HepG2 (cell line): Measurements from ENCODE around the gene ARHGEF10L. TPM values are rescaled to one million over a fixed set of nuclear protein-coding genes. Genes with fewer than 3 reads are reported as not detected.

Experiments used
- ADNP ChIP-seq: sonication (generic); formaldehyde crosslinking; IDR thresholded peaks from 2 replicates; pipeline ENCODE4 v1.4.0; 2020; ENCODE audit warnings: missing genetic modification reagents
- ARID2 ChIP-seq: sonication (generic); formaldehyde crosslinking; IDR thresholded peaks from 2 replicates; pipeline ENCODE4 v1.8.1; 2022; ENCODE audit warnings: mild to moderate bottlenecking, missing genetic modification reagents, borderline replicate concordance
- DNMT1 ChIP-seq: sonication (generic); formaldehyde crosslinking; IDR thresholded peaks from 2 replicates; pipeline ENCODE4 v1.5.1; 2020; ENCODE audit warnings: mild to moderate bottlenecking, missing genetic modification reagents
- ESRRA ChIP-seq: sonication (generic); formaldehyde crosslinking; IDR thresholded peaks from 2 replicates; pipeline ENCODE4 v1.5.1; 2020; ENCODE audit warnings: mild to moderate bottlenecking, low read depth, missing genetic modification reagents
- KDM4B ChIP-seq: sonication (generic); formaldehyde crosslinking; IDR thresholded peaks from 2 replicates; pipeline ENCODE4 v1.4.0; 2020; ENCODE audit warnings: missing genetic modification reagents
- NCOA2 ChIP-seq: sonication (generic); formaldehyde crosslinking; IDR thresholded peaks from 2 replicates; pipeline ENCODE4 v1.8.0; 2022; ENCODE audit warnings: inconsistent platforms
- SNAI1 ChIP-seq: sonication (generic); formaldehyde crosslinking; IDR thresholded peaks from 2 replicates; pipeline ENCODE4 v1.5.0; 2020; ENCODE audit warnings: mild to moderate bottlenecking, missing genetic modification reagents, borderline replicate concordance
- SRSF4 ChIP-seq: fragments of 200-400 bp; formaldehyde crosslinking; IDR thresholded peaks from one replicate; pipeline ENCODE4 v1.6.1; 2018; ENCODE audit warnings: mild to moderate bottlenecking, low read depth, low read length, moderate library complexity; ENCODE audit not compliant: poor library complexity, severe bottlenecking
- SSRP1 ChIP-seq: IDR thresholded peaks from 2 replicates; pipeline ENCODE4 v1.6.1; 2016; ENCODE audit warnings: control low read depth
- YEATS2 ChIP-seq: sonication (generic); formaldehyde crosslinking; IDR thresholded peaks from 2 replicates; pipeline ENCODE4 v1.4.0; 2020; ENCODE audit warnings: missing genetic modification reagents, borderline replicate concordance
- ZKSCAN8 ChIP-seq: IDR thresholded peaks from 2 replicates; pipeline ENCODE4 v1.6.1; 2016; ENCODE audit warnings: borderline replicate concordance, missing genetic modification reagents, missing compliant biosample characterization
- ZNF207 ChIP-seq: fragments of 450-650 bp; IDR thresholded peaks from 2 replicates; pipeline ENCODE4 v1.6.1; 2016; ENCODE audit warnings: antibody characterized with exemption, borderline replicate concordance
- ZNF326 ChIP-seq: sonication (generic); formaldehyde crosslinking; IDR thresholded peaks from 2 replicates; pipeline ENCODE4 v1.4.0; 2020; ENCODE audit warnings: missing genetic modification reagents, borderline replicate concordance
- ZNF614 ChIP-seq: IDR thresholded peaks from 2 replicates; pipeline ENCODE4 v1.6.1; 2018; ENCODE audit warnings: missing biosample characterization, missing genetic modification reagents, inconsistent platforms, borderline replicate concordance
- ZNF7 ChIP-seq: IDR thresholded peaks from 2 replicates; pipeline ENCODE4 v1.6.1; 2016; ENCODE audit warnings: missing biosample characterization, missing genetic modification reagents
- ZSCAN12 ChIP-seq: sonication (generic); formaldehyde crosslinking; IDR thresholded peaks from 2 replicates; pipeline ENCODE4 v1.9.0; 2021; ENCODE audit warnings: mild to moderate bottlenecking, missing genetic modification reagents
- polyA plus RNA-seq, 8 experiments: library from polyadenylated mRNA; depleted of rRNA in 3 of 8; stranded (reverse) in 7 of 8; unstranded in 1 of 8; fragments of >200 nt; fragmentation: Illumina TruSeq in 4 of 8; extraction: Trizol in 4 of 8; gene quantifications; 2 replicates each; pipeline versions ENCODE4 v1.2.1 to v1.2.3, GENCODE V29; 2011 to 2016; ENCODE audit warnings: low read depth in 4 of 8, missing spikeins in 1 of 8, mixed read lengths in 1 of 8; ENCODE audit not compliant: insufficient read depth in 1 of 8
- total RNA-seq, 5 experiments: library from RNA; depleted of rRNA; stranded (reverse); fragments of >200 nt; fragmentation: Illumina TruSeq; extraction: Trizol; gene quantifications; 2 replicates each; pipeline ENCODE4 v1.2.3, GENCODE V29; 2016; ENCODE audit warnings: low read depth in 1 of 5
- TF ChIP-seq, protein P1 (sequence below): sonication (generic); formaldehyde crosslinking; IDR thresholded peaks from 2 replicates; pipeline ENCODE4 v1.8.0; 2023; ENCODE audit warnings: mild to moderate bottlenecking, missing genetic modification reagents
- TF ChIP-seq, protein P2 (sequence below): sonication (generic); formaldehyde crosslinking; IDR thresholded peaks from 2 replicates; pipeline ENCODE4 v1.4.0; 2020; ENCODE audit warnings: low read depth, mild to moderate bottlenecking, missing genetic modification reagents
- TF ChIP-seq, protein P3 (sequence below): fragments of 450-650 bp; IDR thresholded peaks from 2 replicates; pipeline ENCODE4 v1.6.1; 2017; ENCODE audit warnings: mild to moderate bottlenecking
- TF ChIP-seq, protein P4 (sequence below): sonication (generic); formaldehyde crosslinking; IDR thresholded peaks from 2 replicates; pipeline ENCODE4 v1.8.1; 2023; ENCODE audit warnings: mild to moderate bottlenecking, missing genetic modification reagents
- TF ChIP-seq, protein P5 (sequence below): sonication (generic); formaldehyde crosslinking; IDR thresholded peaks from 2 replicates; pipeline ENCODE4 v1.8.0; 2022; ENCODE audit warnings: low read depth, missing genetic modification reagents

The ARHGEF10L gene
- total and polyA plus RNA-seq, 2 of the 13 experiments (the other 11 are each of a cell fraction or from before 2014, with no cell fraction given) = 46.5 to 78.3 TPM

DNA sequence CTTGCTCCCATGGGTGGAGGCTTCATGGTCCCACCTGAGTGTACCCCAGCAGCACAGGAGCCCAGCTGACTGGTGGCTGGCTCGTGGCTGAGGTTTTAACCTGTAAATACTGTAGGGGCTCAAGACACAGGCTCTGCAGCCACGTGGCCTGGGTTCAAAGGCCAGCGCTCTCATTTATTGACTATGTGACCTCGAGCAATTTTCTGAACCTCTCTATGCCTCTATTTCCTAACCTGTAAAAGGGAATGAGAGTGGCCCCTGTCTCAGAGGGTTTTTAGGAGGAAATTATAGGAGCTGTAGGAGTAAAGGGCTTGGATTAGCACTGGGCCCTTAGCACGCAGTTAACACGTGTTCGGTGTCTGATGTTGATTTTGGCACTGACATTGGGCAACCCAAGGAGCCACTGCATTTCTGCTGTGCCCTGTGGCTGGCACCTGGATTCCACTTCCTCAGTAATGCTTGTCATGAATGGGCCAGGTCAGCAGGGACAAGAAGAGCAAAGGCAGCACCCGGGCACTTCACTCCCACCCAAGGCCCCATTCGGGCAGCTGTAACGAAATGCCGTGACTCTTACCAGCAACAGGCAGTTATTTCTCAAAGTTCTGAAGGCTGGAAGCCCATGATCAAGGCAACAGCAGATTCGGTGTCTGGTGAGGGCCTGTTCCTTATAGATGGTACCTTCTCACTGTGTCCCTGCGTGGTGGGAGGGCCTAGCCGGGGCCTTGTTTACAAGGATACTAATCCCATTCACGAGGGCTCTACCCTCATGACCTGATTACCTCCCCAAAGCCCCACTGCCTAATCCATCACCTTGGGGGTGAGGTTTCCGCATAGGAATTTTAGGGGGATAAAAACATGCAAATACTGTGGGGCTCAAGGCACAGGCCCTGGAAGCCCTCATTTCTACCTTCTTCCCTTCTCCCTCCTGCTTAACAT lies 25.2 kb downstream of the ARHGEF10L start (continued):
- TF ChIP-seq SRSF4 (no peak), ZSCAN12 (no peak), ZKSCAN8 (CRISPR knock-in tag) (0 out of 2 replicates have a peak, but pooled peaks have one; percentile 27), SNAI1 (CRISPR knock-in tag) (peak; percentile 56; the same call in 1 of the 2 replicates), YEATS2 (0 out of 2 replicates have a peak, but pooled peaks have one; percentile 34), ZNF326 (CRISPR knock-in tag) (no peak), ZNF207 (no peak), ZNF7 (CRISPR knock-in tag) (no peak), ESRRA (CRISPR knock-in tag) (no peak; the same call in 1 of the 2 replicates), SSRP1 (CRISPR knock-in tag) (no peak), ZNF614 (CRISPR knock-in tag) (0 out of 2 replicates have a peak, but pooled peaks have one; percentile 39), ADNP (CRISPR knock-in tag) (no peak), DNMT1 (no peak), NCOA2 (CRISPR knock-in tag) (peak; percentile 53; the same call in 1 of the 2 replicates), KDM4B (CRISPR knock-in tag) (no peak), ARID2 (no peak)
- TF ChIP-seq, protein P1, sequence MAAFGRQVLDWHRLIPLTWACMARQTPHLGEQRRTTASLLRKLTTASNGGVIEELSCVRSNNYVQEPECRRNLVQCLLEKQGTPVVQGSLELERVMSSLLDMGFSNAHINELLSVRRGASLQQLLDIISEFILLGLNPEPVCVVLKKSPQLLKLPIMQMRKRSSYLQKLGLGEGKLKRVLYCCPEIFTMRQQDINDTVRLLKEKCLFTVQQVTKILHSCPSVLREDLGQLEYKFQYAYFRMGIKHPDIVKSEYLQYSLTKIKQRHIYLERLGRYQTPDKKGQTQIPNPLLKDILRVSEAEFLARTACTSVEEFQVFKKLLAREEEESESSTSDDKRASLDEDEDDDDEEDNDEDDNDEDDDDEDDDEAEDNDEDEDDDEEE (CRISPR knock-in tag) = no peak
- TF ChIP-seq, protein P2, sequence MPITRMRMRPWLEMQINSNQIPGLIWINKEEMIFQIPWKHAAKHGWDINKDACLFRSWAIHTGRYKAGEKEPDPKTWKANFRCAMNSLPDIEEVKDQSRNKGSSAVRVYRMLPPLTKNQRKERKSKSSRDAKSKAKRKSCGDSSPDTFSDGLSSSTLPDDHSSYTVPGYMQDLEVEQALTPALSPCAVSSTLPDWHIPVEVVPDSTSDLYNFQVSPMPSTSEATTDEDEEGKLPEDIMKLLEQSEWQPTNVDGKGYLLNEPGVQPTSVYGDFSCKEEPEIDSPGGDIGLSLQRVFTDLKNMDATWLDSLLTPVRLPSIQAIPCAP = no peak
- TF ChIP-seq, protein P3, sequence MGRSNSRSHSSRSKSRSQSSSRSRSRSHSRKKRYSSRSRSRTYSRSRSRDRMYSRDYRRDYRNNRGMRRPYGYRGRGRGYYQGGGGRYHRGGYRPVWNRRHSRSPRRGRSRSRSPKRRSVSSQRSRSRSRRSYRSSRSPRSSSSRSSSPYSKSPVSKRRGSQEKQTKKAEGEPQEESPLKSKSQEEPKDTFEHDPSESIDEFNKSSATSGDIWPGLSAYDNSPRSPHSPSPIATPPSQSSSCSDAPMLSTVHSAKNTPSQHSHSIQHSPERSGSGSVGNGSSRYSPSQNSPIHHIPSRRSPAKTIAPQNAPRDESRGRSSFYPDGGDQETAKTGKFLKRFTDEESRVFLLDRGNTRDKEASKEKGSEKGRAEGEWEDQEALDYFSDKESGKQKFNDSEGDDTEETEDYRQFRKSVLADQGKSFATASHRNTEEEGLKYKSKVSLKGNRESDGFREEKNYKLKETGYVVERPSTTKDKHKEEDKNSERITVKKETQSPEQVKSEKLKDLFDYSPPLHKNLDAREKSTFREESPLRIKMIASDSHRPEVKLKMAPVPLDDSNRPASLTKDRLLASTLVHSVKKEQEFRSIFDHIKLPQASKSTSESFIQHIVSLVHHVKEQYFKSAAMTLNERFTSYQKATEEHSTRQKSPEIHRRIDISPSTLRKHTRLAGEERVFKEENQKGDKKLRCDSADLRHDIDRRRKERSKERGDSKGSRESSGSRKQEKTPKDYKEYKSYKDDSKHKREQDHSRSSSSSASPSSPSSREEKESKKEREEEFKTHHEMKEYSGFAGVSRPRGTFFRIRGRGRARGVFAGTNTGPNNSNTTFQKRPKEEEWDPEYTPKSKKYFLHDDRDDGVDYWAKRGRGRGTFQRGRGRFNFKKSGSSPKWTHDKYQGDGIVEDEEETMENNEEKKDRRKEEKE = no peak
- TF ChIP-seq, protein P4, sequence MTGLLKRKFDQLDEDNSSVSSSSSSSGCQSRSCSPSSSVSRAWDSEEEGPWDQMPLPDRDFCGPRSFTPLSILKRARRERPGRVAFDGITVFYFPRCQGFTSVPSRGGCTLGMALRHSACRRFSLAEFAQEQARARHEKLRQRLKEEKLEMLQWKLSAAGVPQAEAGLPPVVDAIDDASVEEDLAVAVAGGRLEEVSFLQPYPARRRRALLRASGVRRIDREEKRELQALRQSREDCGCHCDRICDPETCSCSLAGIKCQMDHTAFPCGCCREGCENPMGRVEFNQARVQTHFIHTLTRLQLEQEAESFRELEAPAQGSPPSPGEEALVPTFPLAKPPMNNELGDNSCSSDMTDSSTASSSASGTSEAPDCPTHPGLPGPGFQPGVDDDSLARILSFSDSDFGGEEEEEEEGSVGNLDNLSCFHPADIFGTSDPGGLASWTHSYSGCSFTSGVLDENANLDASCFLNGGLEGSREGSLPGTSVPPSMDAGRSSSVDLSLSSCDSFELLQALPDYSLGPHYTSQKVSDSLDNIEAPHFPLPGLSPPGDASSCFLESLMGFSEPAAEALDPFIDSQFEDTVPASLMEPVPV (CRISPR knock-in tag) = no peak; the same call in 1 of the 2 replicates
- TF ChIP-seq, protein P5, sequence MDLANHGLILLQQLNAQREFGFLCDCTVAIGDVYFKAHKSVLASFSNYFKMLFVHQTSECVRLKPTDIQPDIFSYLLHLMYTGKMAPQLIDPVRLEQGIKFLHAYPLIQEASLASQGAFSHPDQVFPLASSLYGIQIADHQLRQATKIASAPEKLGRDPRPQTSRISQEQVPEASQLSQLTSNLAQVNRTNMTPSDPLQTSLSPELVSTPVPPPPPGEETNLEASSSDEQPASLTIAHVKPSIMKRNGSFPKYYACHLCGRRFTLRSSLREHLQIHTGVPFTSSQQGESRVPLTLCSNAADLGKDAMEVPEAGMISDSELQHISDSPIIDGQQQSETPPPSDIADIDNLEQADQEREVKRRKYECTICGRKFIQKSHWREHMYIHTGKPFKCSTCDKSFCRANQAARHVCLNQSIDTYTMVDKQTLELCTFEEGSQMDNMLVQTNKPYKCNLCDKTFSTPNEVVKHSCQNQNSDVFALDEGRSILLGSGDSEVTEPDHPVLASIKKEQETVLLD (CRISPR knock-in tag) = 0 out of 2 replicates have a peak, but pooled peaks have one; percentile 43
